ENCODE results near the gene KRT80. TPM values are rescaled to one million over a fixed set of nuclear protein-coding genes. Genes with fewer than 3 reads are reported as not detected.

The KRT80 gene
- total RNA-seq, 3 donors from 2014 or later = 2.9 to 9.8 TPM; not detected in 1

DNA sequence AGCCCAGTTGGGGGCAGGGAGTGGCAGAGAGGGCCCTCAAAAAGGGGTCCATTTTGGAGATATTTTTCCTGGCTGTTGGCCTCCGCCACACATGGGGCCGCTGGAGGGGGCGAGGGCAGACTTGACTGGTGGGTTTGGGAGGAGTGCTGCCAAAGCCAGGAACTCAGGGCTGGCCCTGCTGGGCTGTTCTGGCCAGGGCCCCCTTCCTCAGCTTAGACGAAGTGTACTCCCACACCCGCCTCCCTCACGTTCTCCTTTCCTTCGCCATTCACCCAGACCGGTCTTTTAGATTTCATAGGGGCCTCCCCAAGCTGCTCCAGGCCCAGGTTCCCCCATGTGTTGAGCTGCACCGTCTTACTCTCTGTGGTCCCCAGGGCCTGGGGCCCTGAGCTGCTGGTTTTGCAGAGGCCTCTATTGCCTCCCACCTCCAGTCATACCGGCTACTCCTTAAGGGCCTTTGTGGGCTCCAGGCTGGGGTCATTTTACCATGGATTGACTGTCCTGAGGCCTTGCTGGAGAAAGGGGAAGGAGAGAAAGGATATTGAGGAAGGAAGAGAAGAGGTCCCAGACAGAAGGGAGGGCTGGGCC, 42.5 kb upstream of the KRT80 start:
- intact Hi-C loops (cut with DNase I; ENCODE audit: low total_unique reads) = no loop called here
- H3K4me3 ChIP-seq = peak overlapping the region in 2 of 3 donors; percentile 71 to 78
- H3K9me3 ChIP-seq = no peaks in the 10 kb centered on the region
- peaks cover 9 to 22% of the 10 kb centered on the region in 2 donors for H3K4me1 ChIP-seq
- DNase-seq (ENCODE audit: low spot score in 2 of 2) = peak in 1 of 2 donors; percentile 49
- peaks cover 0 to 5% of the 10 kb centered on the region in 2 donors for H3K27me3 ChIP-seq
- H3K27ac ChIP-seq = peak overlapping the region; percentile 98
- TF ChIP-seq POLR2A (IDR thresholded peaks at IDR 0.05) = no peak
- no peak for TF ChIP-seq POLR2AphosphoS5 (IDR thresholded peaks at IDR 0.05)
- TF ChIP-seq, protein P1, sequence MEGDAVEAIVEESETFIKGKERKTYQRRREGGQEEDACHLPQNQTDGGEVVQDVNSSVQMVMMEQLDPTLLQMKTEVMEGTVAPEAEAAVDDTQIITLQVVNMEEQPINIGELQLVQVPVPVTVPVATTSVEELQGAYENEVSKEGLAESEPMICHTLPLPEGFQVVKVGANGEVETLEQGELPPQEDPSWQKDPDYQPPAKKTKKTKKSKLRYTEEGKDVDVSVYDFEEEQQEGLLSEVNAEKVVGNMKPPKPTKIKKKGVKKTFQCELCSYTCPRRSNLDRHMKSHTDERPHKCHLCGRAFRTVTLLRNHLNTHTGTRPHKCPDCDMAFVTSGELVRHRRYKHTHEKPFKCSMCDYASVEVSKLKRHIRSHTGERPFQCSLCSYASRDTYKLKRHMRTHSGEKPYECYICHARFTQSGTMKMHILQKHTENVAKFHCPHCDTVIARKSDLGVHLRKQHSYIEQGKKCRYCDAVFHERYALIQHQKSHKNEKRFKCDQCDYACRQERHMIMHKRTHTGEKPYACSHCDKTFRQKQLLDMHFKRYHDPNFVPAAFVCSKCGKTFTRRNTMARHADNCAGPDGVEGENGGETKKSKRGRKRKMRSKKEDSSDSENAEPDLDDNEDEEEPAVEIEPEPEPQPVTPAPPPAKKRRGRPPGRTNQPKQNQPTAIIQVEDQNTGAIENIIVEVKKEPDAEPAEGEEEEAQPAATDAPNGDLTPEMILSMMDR (IDR thresholded peaks at IDR 0.05) = no peak
- no peaks in the 10 kb centered on the region for H3K36me3 ChIP-seq

DNA sequence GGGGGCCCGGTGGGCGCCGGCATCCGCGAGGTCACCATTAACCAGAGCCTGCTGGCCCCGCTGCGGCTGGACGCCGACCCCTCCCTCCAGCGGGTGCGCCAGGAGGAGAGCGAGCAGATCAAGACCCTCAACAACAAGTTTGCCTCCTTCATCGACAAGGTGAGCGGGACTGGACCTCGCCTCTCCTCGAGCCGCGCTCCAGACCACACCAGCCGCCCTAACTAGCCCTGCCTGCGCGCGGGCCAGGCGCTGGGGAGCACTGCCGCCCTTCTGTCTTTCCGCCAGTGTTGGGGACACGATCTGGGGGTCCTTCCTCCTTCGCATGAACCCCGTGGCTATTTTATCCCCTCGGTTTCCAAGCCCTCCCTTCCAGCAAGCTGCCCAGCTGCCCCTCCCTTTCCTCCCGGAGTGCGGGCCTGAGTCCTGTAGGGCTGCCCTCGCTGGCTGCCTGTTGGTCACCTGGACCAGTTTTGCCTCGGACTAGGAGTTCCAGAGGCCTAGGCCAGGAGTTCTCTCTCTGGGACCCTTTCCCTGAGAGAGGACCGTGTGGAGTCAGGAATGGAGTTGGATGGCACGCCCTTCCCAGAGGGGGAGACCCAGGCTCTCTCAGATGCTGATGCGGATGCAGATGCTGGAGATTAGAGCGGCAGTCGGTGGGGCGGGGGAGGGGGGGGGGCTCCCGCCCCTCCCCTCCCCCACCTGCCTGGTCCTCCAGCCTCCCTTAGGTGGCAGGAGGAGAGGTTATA, 41.8 kb upstream of the KRT80 start:
- no peaks in the 10 kb centered on the region for H3K36me3 ChIP-seq
- intact Hi-C loops (cut with DNase I; ENCODE audit: low total_unique reads) = no loop called here
- TF ChIP-seq, protein P1 (IDR thresholded peaks at IDR 0.05) = no peak
- TF ChIP-seq POLR2AphosphoS5 (IDR thresholded peaks at IDR 0.05) = peak in 1 of 3 donors; percentile 21
- H3K9me3 ChIP-seq = no peaks in the 10 kb centered on the region
- H3K27ac ChIP-seq = peak overlapping the region; percentile 98
- peaks cover 0 to 5% of the 10 kb centered on the region in 2 donors for H3K27me3 ChIP-seq
- H3K4me3 ChIP-seq = peak overlapping the region; percentile 8 to 78 (median 71)
- peak in 1 of 2 donors; percentile 52 for DNase-seq (ENCODE audit: low spot score in 2 of 2)
- H3K4me1 ChIP-seq = peaks cover 9 to 22% of the 10 kb centered on the region in 2 donors

DNA sequence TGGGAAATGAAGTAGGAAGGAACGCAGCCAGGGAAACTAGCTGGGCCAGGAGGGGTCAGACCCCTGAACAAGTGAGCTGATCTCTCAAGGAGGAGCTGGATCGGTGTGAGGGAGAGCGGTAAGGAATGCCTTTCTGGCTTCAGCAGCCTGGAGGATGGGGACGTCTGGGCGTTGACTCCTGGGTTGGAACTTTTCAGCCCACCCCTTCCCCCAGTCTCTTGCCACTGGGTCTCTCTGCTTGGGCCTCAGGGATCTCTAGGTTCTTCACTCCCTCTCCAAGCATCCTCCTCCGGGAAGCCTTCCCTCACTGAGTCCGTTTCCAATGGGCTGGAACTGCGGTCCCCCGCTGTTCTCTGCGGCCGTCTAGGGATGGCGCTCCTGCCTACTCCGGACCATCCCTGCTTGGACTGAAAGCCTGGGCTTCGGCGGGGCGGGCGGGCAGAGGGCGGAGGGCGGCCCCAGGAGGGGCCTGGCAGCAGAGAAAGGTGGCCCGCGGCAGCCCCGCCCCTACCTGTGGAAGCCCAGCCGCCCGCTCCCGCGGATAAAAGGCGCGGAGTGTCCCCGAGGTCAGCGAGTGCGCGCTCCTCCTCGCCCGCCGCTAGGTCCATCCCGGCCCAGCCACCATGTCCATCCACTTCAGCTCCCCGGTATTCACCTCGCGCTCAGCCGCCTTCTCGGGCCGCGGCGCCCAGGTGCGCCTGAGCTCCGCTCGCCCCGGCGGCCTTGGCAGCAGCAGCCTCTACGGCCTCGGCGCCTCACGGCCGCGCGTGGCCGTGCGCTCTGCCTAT, 41.1 kb upstream of the KRT80 start, which contains the start of gene KRT7:
Gene KRT7 (plus strand): TSS at position 570 of the 788 bp plus-strand sequence. CDS start 54 bp downstream, at position 624.
- H3K27ac ChIP-seq = peak within 1 kb of the TSS; percentile 98
- TF ChIP-seq, protein P1 (IDR thresholded peaks at IDR 0.05) = no peak
- TF ChIP-seq POLR2AphosphoS5 (IDR thresholded peaks at IDR 0.05) (peak; percentile 63 to 92 (median 64)), POLR2A (IDR thresholded peaks at IDR 0.05) (peak; percentile 81)
- H3K36me3 ChIP-seq = no peaks in the 10 kb centered on the region
- no peaks in the 10 kb centered on the region for H3K9me3 ChIP-seq
- H3K4me3 ChIP-seq = peak within 1 kb of the TSS; percentile 8 to 78 (median 71)
- peaks cover 9 to 22% of the 10 kb centered on the region in 2 donors for H3K4me1 ChIP-seq
- peak; percentile 86 to 93 for DNase-seq (ENCODE audit: low spot score in 2 of 2)
- peaks cover 0 to 5% of the 10 kb centered on the region in 2 donors for H3K27me3 ChIP-seq
- intact Hi-C loops (cut with DNase I; ENCODE audit: low total_unique reads) = no loop called here

DNA sequence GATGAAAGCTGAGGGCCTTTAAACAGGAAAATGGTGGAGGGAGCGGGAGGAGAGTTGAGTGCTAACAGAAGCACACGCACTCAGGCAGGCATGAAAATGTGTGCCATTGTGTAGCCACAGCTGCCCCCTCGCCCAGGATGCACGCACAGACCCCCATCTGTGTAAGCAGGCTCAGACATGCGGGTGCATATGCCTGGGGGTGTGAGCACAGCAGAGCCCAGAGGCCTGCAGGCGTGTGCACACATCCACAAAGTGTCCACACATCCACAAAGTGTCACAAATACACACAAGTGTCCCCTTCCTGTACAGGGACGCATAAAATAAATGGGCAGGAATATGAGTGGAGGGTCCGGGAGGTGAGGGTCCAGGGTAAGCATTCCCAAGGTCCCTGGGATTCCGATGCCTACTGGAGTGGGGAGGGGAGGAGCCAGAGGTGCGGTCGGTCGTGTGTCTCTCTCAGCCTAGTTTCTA, 40.4 kb upstream of the KRT80 start:
- H3K27me3 ChIP-seq = peaks cover 0 to 5% of the 10 kb centered on the region in 2 donors
- no peak for TF ChIP-seq POLR2A (IDR thresholded peaks at IDR 0.05)
- TF ChIP-seq, protein P1 (IDR thresholded peaks at IDR 0.05) = no peak
- TF ChIP-seq POLR2AphosphoS5 (IDR thresholded peaks at IDR 0.05) = no peak
- peaks cover 9 to 22% of the 10 kb centered on the region in 2 donors for H3K4me1 ChIP-seq
- no peaks in the 10 kb centered on the region for H3K36me3 ChIP-seq
- DNase-seq (ENCODE audit: low spot score in 2 of 2) = peak in 1 of 2 donors; percentile 63
- H3K27ac ChIP-seq = peak overlapping the region; percentile 98
- no peaks in the 10 kb centered on the region for H3K9me3 ChIP-seq
- H3K4me3 ChIP-seq = peak overlapping the region in 2 of 3 donors; percentile 71 to 78
- intact Hi-C loops (cut with DNase I; ENCODE audit: low total_unique reads) = no loop called here
